NT2/D1 (cell line): ENCODE measurements around the gene PLCL1.

ENCODE experiments used
- SUZ12 ChIP-seq: IDR thresholded peaks from 2 replicates; pipeline ENCODE4 v1.6.1; 2011; ENCODE audit not compliant: insufficient read length, insufficient read depth; ENCODE audit errors: extremely low read depth
- YY1 ChIP-seq: IDR thresholded peaks from 2 replicates; pipeline ENCODE4 v1.6.1; 2011; ENCODE audit not compliant: insufficient read length, insufficient read depth
- ZNF274 ChIP-seq: IDR thresholded peaks from 2 replicates; pipeline ENCODE4 v1.6.1; 2011; ENCODE audit warnings: mild to moderate bottlenecking, low read depth, low read length

DNA sequence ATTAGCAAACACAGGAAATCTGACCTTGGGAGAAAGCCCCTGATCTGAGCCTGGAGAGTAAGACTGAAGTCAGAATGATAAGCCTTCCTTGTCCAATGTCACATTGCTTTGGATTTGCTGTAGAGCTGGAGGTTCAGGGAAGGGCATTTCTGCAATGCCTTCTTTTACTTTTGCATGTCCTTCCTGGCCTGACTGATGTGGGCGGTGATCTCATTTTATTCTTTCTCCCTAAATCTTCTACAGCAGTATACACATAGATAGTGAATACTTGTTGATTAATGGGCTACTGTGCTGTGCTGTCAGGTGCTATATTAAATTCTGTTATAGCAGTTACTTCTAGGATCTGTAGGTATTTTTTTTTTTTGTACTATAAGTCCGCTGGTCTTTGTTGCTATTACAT is 62.6 kb downstream of the PLCL1 start:
- TF ChIP-seq YY1, result no peak
- no peak for TF ChIP-seq ZNF274
- no peak for TF ChIP-seq SUZ12
